GM23338 (cell line): ENCODE results near the gene RDH5.

ENCODE experiments used
- CREB1 ChIP-seq: fragments of 250-450 bp; sonication (Bioruptor Pico); IDR thresholded peaks from 2 replicates; pipeline ENCODE4 v1.5.0; 2020; ENCODE audit warnings: low read depth, mild to moderate bottlenecking, moderate library complexity
- CTCF ChIP-seq, 2 experiments: fragments of 200-600 bp in 1 of 2; sonication (generic) in 1 of 2; conservative IDR thresholded peaks; 2 replicates each; pipeline versions ENCODE4 v1.5.1 to v1.6.1; 2016 to 2017; ENCODE audit warnings: antibody characterized with exemption in 2 of 2, low read depth in 2 of 2, mild to moderate bottlenecking in 2 of 2, moderate library complexity in 1 of 2
- EZH2 ChIP-seq: fragments of 200-600 bp; sonication (generic); IDR thresholded peaks from one replicate; pipeline ENCODE4 v1.8.0; 2017; ENCODE audit warnings: antibody characterized with exemption, mild to moderate bottlenecking, low read depth; ENCODE audit not compliant: unreplicated experiment
- EZH2phosphoT487 ChIP-seq: fragments of 200-600 bp; sonication (generic); IDR thresholded peaks from one replicate; pipeline ENCODE4 v1.8.1; 2018; ENCODE audit warnings: antibody characterized with exemption; ENCODE audit not compliant: unreplicated experiment
- JUNB ChIP-seq: IDR thresholded peaks from one replicate; pipeline ENCODE4 v1.6.1; 2016; ENCODE audit warnings: antibody characterized with exemption; ENCODE audit not compliant: unreplicated experiment
- NANOG ChIP-seq: IDR thresholded peaks from 2 replicates; pipeline ENCODE4 v1.6.1; 2016; ENCODE audit warnings: antibody characterized with exemption, borderline replicate concordance
- POLR2AphosphoS5 ChIP-seq: IDR thresholded peaks from 2 replicates; pipeline ENCODE4 v1.6.1; 2016; ENCODE audit warnings: antibody characterized with exemption, low read depth
- REST ChIP-seq: IDR thresholded peaks from one replicate; pipeline ENCODE4 v1.6.1; 2018; ENCODE audit warnings: antibody characterized with exemption; ENCODE audit not compliant: unreplicated experiment
- STAT1 ChIP-seq: IDR thresholded peaks from one replicate; pipeline ENCODE4 v1.6.1; 2016; ENCODE audit warnings: antibody characterized with exemption; ENCODE audit not compliant: unreplicated experiment
- ZNF114 ChIP-seq: fragments of 250-450 bp; sonication (Bioruptor Pico); IDR thresholded peaks from 2 replicates; pipeline ENCODE4 v1.5.0; 2020; ENCODE audit warnings: mild to moderate bottlenecking, moderate library complexity
- ZNF331 ChIP-seq: fragments of 250-450 bp; sonication (Bioruptor Pico); IDR thresholded peaks from 2 replicates; pipeline ENCODE4 v1.5.0; 2020; ENCODE audit warnings: low read depth, mild to moderate bottlenecking, moderate library complexity

GRCh38 chr12:55767156-55767555 is 47.0 kb downstream of the RDH5 start:
- TF ChIP-seq CTCF (conservative IDR thresholded peaks at IDR 0.05; ENCODE audit: low read depth in 2 of 2) (no peak), EZH2 (no peak), EZH2phosphoT487 (no peak), POLR2AphosphoS5 (no peak), JUNB (no peak), REST (no peak), CREB1 (CRISPR knock-in tag) (no peak), NANOG (no peak), STAT1 (no peak), ZNF114 (CRISPR knock-in tag) (no peak), ZNF331 (CRISPR knock-in tag) (no peak)
